Prostate gland (tissue), 2 donors: ENCODE data around the gene CCDC198. TPM values are rescaled to one million over a fixed set of nuclear protein-coding genes. Genes with fewer than 3 reads are reported as not detected.

Source experiments
- DNase-seq: peaks from one replicate; pipeline ENCODE4 v3.0.0-alpha.2; 2019; ENCODE audit warnings: low spot score
- H3K27ac ChIP-seq, 2 donors: fragments of 200-600 bp; sonication (generic); 2 replicates each; pipeline ENCODE4 v1.5.1; 2017 to 2019
- H3K27me3 ChIP-seq: fragments of 200-600 bp; sonication (generic); replicated peaks from 2 replicates; pipeline ENCODE4 v1.5.1; 2019; ENCODE audit not compliant: insufficient read depth
- H3K36me3 ChIP-seq, 2 donors: fragments of 200-600 bp; sonication (generic); 1 replicate in 1 of 2; 2 replicates in 1 of 2; pipeline versions ENCODE4 v1.5.1 to v1.8.1; 2017 to 2019
- H3K4me1 ChIP-seq: fragments of 200-600 bp; sonication (generic); replicated peaks from 2 replicates; pipeline ENCODE4 v1.5.1; 2019
- H3K4me3 ChIP-seq, 2 donors: fragments of 200-600 bp; sonication (generic); 2 replicates each; pipeline ENCODE4 v1.5.1; 2017 to 2019
- H3K9me3 ChIP-seq: fragments of 200-600 bp; sonication (generic); 2 replicates; pipeline ENCODE4 v1.5.1; 2017
- POLR2A ChIP-seq: fragments of 450-650 bp; IDR thresholded peaks from one replicate; pipeline ENCODE4 v1.6.1; 2016; ENCODE audit warnings: antibody characterized with exemption, mild to moderate bottlenecking
- POLR2AphosphoS5 ChIP-seq: sonication (generic); formaldehyde crosslinking; IDR thresholded peaks from one replicate; pipeline ENCODE4 v1.6.1; 2017; ENCODE audit warnings: antibody characterized with exemption
- WGBS: methylation state at CpG from one replicate; pipeline ENCODE4 v1.1.5; 2018; 5-methylcytosine and 5-hydroxymethylcytosine counted together
- intact Hi-C: fragments of 100-400 bp; cut with DNase I; formaldehyde crosslinking; loops from one replicate; pipeline ENCODE4 v1.14.2; 2022
- total RNA-seq, 2 donors: library from RNA; depleted of rRNA; stranded (reverse); fragments of >200 nt; gene quantifications; one replicate each; pipeline ENCODE4 v1.1.0, GENCODE V29; 2016
- TF ChIP-seq, protein P1 (sequence below), 4 experiments: fragments of 200-600 bp in 2 of 4; fragments of 450-650 bp in 2 of 4; sonication (generic) in 2 of 4; IDR thresholded peaks; 1 replicate in 3 of 4; 2 replicates in 1 of 4; pipeline ENCODE4 v1.5.1; 2016 to 2019; ENCODE audit warnings: antibody characterized with exemption in 4 of 4, mild to moderate bottlenecking in 2 of 4, moderate library complexity in 2 of 4

CCDC198 gene
- total RNA-seq, 2 donors from 2014 or later = not detected

DNA sequence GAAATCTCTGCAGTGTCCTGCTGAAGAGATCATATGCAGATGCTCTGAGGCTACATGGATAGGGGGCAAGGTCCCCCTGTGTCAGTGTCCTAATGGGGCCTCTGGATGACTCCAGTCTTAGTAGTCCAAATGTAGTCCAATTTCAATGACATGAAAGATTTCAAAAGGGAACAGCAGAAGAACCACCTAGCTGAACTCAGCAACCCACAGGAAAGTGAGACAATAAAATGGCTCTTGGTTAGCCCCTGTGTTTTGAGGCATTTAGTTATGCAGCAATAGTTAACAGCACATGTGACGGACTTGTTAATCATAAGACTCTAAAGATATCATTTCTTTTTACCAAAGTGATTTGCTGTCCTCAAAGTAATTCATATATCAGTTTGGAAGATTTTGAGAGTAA lies 22.7 kb downstream of the CCDC198 start:
- no peaks in the 10 kb centered on the region for H3K9me3 ChIP-seq
- H3K4me1 ChIP-seq = no peaks in the 10 kb centered on the region
- 94% methylated on average over 1 of the region's 1 CpG for WGBS
- H3K27me3 ChIP-seq = no peaks in the 10 kb centered on the region
- TF ChIP-seq POLR2AphosphoS5 (no peak), POLR2A (no peak)
- TF ChIP-seq, protein P1, sequence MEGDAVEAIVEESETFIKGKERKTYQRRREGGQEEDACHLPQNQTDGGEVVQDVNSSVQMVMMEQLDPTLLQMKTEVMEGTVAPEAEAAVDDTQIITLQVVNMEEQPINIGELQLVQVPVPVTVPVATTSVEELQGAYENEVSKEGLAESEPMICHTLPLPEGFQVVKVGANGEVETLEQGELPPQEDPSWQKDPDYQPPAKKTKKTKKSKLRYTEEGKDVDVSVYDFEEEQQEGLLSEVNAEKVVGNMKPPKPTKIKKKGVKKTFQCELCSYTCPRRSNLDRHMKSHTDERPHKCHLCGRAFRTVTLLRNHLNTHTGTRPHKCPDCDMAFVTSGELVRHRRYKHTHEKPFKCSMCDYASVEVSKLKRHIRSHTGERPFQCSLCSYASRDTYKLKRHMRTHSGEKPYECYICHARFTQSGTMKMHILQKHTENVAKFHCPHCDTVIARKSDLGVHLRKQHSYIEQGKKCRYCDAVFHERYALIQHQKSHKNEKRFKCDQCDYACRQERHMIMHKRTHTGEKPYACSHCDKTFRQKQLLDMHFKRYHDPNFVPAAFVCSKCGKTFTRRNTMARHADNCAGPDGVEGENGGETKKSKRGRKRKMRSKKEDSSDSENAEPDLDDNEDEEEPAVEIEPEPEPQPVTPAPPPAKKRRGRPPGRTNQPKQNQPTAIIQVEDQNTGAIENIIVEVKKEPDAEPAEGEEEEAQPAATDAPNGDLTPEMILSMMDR (IDR thresholded peaks at IDR 0.05) = no peak
- no peaks in the 10 kb centered on the region for H3K36me3 ChIP-seq
- H3K27ac ChIP-seq = no peak overlapping the region
- H3K4me3 ChIP-seq = no peak overlapping the region
- intact Hi-C loops = no loop called here
- DNase-seq = no peak

DNA sequence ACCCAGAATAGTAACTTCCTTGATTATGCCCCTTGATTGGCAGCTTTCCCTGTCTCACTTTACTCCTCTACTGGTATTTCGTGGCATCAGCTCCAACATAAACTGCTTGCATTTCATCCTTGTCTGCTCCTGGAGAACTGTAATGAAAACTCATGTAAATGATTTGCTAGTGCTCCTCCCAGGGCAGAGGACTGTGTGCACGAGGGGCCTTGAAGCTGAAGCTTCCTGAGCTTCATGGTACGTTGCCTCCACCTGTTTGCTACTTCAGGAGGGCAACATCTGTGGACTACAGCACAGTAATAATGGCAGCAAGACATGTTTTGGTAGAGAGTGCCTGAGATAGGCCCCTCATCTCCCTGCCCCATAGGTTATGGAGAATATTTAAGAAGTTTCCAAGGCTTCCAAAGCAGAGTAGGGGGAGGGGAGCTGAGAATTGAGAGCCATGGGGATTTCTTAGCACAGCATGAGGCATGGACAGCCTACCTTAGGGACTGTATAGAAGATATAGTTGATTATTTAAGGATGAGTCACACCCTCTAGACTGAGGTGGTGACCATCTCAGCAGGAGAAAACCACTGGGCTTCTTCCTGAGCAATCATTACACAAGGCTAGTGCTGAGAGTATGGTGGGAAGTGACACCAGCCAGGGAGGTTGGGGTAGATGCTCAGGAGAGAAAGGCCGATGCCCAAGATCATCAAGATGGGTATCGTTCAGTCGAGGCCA lies 29.5 kb downstream of the CCDC198 start:
- 72% methylated on average over 6 of the region's 6 CpGs for WGBS
- DNase-seq = no peak
- intact Hi-C loops = no loop called here
- no peaks in the 10 kb centered on the region for H3K4me1 ChIP-seq
- H3K9me3 ChIP-seq = no peaks in the 10 kb centered on the region
- no peak overlapping the region for H3K4me3 ChIP-seq
- no peaks in the 10 kb centered on the region for H3K36me3 ChIP-seq
- H3K27me3 ChIP-seq = no peaks in the 10 kb centered on the region
- no peak overlapping the region for H3K27ac ChIP-seq
- TF ChIP-seq POLR2A (no peak), POLR2AphosphoS5 (no peak)
- TF ChIP-seq, protein P1 (IDR thresholded peaks at IDR 0.05) = no peak

DNA sequence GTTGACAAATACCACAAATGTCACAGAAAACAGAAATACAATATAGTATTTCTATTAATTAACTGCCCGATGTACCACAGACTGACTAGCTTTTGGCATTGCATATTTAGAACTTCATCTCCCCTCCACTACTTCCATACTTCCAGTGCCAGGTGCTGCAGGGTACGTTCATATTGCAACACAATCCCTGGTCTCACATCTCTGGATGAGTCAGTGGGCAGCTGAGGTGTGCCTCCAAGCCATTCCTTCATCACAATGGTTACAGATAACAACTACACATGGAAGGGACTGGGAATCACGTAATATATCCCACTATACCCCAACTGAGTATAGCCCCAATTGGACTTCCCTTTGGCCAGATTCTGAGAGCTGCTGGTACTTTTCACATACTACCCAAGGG lies 31.1 kb downstream of the CCDC198 start:
- TF ChIP-seq POLR2A (no peak), POLR2AphosphoS5 (no peak)
- TF ChIP-seq, protein P1 (IDR thresholded peaks at IDR 0.05) = no peak
- H3K9me3 ChIP-seq = no peaks in the 10 kb centered on the region
- H3K4me3 ChIP-seq = no peak overlapping the region
- intact Hi-C loops = no loop called here
- DNase-seq = no peak
- WGBS = 96% methylated on average over 3 of the region's 3 CpGs
- H3K36me3 ChIP-seq = no peaks in the 10 kb centered on the region
- no peak overlapping the region for H3K27ac ChIP-seq
- no peaks in the 10 kb centered on the region for H3K27me3 ChIP-seq
- no peaks in the 10 kb centered on the region for H3K4me1 ChIP-seq

DNA sequence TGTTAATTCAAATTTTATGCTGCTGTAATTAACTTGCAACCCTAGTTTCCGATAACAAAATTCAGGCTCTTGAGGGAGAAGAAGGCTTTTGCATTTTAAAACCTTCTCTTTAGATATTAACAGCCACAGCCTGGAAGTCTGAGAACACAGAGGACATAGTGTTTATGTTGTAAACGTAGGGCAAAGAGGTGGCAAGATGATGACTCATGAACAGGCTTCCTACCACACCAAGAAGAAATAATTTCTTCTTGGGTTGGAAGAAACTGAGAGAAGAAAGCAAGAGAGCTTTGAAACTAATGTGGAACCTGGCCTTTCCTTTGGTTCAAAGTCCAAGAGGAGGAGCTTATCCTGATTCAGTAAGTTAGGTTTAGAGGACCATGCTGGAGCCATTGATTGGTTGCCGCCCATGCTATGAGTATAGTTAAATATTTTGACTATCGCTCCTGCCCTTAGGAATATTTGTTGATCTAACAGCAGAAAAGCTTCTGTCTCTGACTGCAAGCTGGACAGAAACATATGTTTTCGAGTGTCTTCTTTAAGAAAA lies 31.8 kb downstream of the CCDC198 start:
- DNase-seq = no peak
- H3K4me3 ChIP-seq = no peak overlapping the region
- no peaks in the 10 kb centered on the region for H3K9me3 ChIP-seq
- intact Hi-C loops = no loop called here
- TF ChIP-seq POLR2A (no peak), POLR2AphosphoS5 (no peak)
- TF ChIP-seq, protein P1 (IDR thresholded peaks at IDR 0.05) = no peak
- H3K27ac ChIP-seq = no peak overlapping the region
- H3K27me3 ChIP-seq = no peaks in the 10 kb centered on the region
- H3K36me3 ChIP-seq = no peaks in the 10 kb centered on the region
- WGBS = 79% methylated on average over 5 of the region's 5 CpGs
- H3K4me1 ChIP-seq = no peaks in the 10 kb centered on the region

DNA sequence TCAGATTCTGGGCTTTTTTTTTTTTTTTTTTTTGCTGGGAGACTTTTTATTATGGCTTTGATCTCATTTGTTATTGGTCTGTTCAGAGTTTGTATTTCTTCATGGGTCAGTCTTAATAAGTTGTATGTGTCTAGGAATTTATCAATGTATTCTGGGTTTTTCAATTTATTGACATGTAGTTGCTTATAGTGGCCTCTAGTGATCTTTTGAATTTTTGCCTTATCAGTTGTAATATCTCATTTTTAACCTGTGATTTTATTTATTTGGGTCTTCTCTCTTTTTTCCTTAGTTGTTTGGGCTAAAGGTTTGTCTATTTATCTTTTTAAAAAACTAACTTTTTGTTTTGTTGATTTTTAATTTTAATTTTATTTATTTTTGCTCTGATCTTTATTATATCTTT lies 57.7 kb downstream of the CCDC198 start:
- Histone ChIP-seq H3K27me3 (no peaks in the 10 kb centered on the region), H3K4me3 (no peak overlapping the region), H3K36me3 (no peaks in the 10 kb centered on the region), H3K4me1 (no peaks in the 10 kb centered on the region), H3K9me3 (no peaks in the 10 kb centered on the region), H3K27ac (no peak overlapping the region)
- DNase-seq = no peak
- TF ChIP-seq, protein P1 (IDR thresholded peaks at IDR 0.05) = no peak
- TF ChIP-seq POLR2AphosphoS5 (no peak), POLR2A (no peak)
- intact Hi-C loops = no loop called here
